ENCODE data around the gene UNC45A.

DNA sequence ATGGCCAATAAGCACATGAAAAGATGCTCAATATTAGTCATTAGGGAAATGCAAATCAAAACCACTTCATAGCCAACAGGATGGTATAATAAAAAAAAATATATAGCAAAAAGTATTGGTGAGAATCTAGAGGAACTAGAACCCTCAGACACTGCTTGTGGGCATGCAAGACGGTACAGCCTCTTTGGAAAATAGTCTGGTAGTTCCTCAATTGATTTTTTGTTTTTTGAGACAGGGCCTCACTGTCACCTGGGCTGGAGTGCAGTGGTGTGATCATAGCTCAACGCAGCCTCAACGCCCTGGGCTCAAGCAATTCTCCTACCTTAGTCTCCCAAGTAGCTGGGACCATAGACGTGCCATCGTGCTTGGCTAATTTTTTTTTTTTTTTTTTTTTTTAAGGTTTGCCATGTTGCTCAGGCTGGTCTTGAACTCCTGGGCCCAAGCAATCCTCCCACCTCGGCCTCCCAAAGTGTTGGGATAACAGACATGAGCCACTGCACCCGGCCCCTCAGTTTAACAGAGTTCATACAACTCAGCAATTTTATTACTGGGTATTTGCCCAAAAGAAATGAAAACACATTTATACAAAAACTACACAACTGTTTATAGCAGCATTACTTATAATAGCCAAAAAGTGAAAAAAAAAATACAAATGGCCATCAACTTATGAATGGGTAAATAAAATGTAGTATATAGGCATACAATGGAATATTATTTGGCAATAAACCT, 54.1 kb downstream of the UNC45A start:
- no peak for TF ChIP-seq EP300 (IDR thresholded peaks at IDR 0.05)
- TF ChIP-seq POLR2A (IDR thresholded peaks at IDR 0.05), result no peak

Measured in ovary (tissue), 1 donor.